ENCODE results near the gene ERCC6L2.

DNA sequence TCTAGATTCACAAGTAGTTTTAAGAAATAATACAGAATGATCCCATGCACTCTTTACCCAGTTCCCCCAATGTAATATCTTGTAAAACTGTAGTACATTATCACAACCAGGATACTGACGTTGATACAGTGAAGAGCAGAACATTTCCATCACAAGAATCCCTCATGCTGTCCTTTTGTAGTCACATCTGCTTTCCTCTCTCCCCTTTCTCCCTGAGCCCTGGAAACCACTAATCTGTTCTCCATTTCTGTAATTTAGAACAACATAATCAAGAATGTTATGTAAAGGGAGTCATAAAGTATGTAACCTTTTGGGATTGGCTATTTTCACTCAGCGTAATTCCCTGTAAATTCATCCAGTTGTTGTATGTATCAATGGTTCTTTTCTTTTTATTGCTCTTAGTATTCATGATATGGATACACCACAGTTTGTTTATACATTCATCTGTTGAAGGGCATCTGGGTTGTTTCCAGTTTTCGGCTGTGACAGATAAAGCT is 61.1 kb downstream of the ERCC6L2 start:
- TF ChIP-seq, protein P1, sequence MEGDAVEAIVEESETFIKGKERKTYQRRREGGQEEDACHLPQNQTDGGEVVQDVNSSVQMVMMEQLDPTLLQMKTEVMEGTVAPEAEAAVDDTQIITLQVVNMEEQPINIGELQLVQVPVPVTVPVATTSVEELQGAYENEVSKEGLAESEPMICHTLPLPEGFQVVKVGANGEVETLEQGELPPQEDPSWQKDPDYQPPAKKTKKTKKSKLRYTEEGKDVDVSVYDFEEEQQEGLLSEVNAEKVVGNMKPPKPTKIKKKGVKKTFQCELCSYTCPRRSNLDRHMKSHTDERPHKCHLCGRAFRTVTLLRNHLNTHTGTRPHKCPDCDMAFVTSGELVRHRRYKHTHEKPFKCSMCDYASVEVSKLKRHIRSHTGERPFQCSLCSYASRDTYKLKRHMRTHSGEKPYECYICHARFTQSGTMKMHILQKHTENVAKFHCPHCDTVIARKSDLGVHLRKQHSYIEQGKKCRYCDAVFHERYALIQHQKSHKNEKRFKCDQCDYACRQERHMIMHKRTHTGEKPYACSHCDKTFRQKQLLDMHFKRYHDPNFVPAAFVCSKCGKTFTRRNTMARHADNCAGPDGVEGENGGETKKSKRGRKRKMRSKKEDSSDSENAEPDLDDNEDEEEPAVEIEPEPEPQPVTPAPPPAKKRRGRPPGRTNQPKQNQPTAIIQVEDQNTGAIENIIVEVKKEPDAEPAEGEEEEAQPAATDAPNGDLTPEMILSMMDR (IDR thresholded peaks at IDR 0.05; ENCODE audit: low read depth, low read length) = no peak
- TF ChIP-seq EZH2phosphoT487 (IDR thresholded peaks at IDR 0.05; ENCODE audit: low read depth) = no peak
